NCI-H1092 (cell line): ENCODE results near the gene NPIPB2.
"Not testable (repeated sequence)": the region's sequence is repeated elsewhere in the genome, so short reads cannot be mapped to it uniquely, and the experiment has no call there.

ENCODE experiments used
- DNase-seq: peaks from one replicate; lab custom pipeline; 2025; lab: John Stamatoyannopoulos, UW

The NPIPB2 gene

GRCh38 chr16:11941945-11942344 lies at the start of gene NPIPB2:
TSS of gene NPIPB2 (minus strand) at chr16:11942045. CDS start at chr16:11942045, 0 bp downstream.
- not testable (repeated sequence) for DNase-seq

GRCh38 chr16:11990702-11991390 lies 49.0 kb upstream of the NPIPB2 start:
- DNase-seq: no peak

GRCh38 chr16:11988258-11988978 lies 46.6 kb upstream of the NPIPB2 start:
- no peak for DNase-seq

GRCh38 chr16:11986521-11987057 lies 44.7 kb upstream of the NPIPB2 start:
- DNase-seq: no peak

GRCh38 chr16:11985250-11985649 lies 43.4 kb upstream of the NPIPB2 start:
- DNase-seq: no peak

- DNase-seq: no peak
Measured at GRCh38 chr16:11980136-11980844, 38.4 kb upstream of the NPIPB2 start.

GRCh38 chr16:11979013-11979672 lies 37.3 kb upstream of the NPIPB2 start:
- no peak for DNase-seq

- no peak for DNase-seq
Measured at GRCh38 chr16:11978080-11978479, 36.2 kb upstream of the NPIPB2 start.

GRCh38 chr16:11977376-11978041 lies 35.7 kb upstream of the NPIPB2 start:
- DNase-seq: no peak

- DNase-seq: no peak
Measured at GRCh38 chr16:11976850-11977375, 35.1 kb upstream of the NPIPB2 start.

GRCh38 chr16:11973070-11973469 lies 31.2 kb upstream of the NPIPB2 start:
- no peak for DNase-seq

GRCh38 chr16:11972128-11972527 lies 30.3 kb upstream of the NPIPB2 start:
- no peak for DNase-seq

- DNase-seq: not testable (repeated sequence)
Measured at GRCh38 chr16:11970292-11970691, 28.4 kb upstream of the NPIPB2 start.

- DNase-seq: no peak
Measured at GRCh38 chr16:11968577-11968976, 26.7 kb upstream of the NPIPB2 start.

GRCh38 chr16:11967195-11967911 lies 25.5 kb upstream of the NPIPB2 start:
- DNase-seq: no peak

- no peak for DNase-seq
Measured at GRCh38 chr16:11966173-11966572, 24.3 kb upstream of the NPIPB2 start.

GRCh38 chr16:11964761-11965551 lies 23.1 kb upstream of the NPIPB2 start, which contains the start of gene TNFRSF17:
TSS of gene TNFRSF17 (plus strand) at chr16:11965210. CDS start at chr16:11965325, 115 bp downstream.
- no peak for DNase-seq

GRCh38 chr16:11963706-11964105 lies 21.9 kb upstream of the NPIPB2 start:
- DNase-seq: no peak

- DNase-seq: not testable (repeated sequence)
Measured at GRCh38 chr16:11962978-11963377, 21.1 kb upstream of the NPIPB2 start.

- not testable (repeated sequence) for DNase-seq
Measured at GRCh38 chr16:11962457-11962856, 20.6 kb upstream of the NPIPB2 start.
